GM12872 (cell line): ENCODE results near the gene DOCK4.

ENCODE experiments used
- TF ChIP-seq, protein P1 (sequence below): IDR thresholded peaks from 3 replicates; pipeline ENCODE4 v1.5.1; 2011; ENCODE audit warnings: low read depth, mild to moderate bottlenecking, low read length, moderate library complexity; ENCODE audit not compliant: insufficient read depth

Gene DOCK4

DNA sequence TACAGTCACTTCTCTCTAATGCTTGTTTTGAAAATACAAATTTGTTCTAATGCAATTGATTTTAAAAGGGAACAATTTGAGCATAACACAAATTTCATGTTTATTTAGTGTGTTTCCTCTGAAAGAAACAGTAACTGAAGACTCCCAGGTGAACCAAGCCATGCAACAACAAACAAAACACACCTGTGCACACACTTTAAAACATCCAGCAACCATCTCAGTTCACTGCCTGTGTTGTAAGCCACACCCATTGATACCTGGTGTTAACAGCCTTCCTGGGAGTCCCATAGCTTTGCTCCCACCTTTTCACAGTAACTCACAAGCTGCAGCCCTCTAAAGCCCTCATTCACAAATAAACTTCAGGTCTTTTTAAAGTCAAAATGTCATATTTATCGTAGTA lies 89.3 kb downstream of the DOCK4 start:
- TF ChIP-seq, protein P1, sequence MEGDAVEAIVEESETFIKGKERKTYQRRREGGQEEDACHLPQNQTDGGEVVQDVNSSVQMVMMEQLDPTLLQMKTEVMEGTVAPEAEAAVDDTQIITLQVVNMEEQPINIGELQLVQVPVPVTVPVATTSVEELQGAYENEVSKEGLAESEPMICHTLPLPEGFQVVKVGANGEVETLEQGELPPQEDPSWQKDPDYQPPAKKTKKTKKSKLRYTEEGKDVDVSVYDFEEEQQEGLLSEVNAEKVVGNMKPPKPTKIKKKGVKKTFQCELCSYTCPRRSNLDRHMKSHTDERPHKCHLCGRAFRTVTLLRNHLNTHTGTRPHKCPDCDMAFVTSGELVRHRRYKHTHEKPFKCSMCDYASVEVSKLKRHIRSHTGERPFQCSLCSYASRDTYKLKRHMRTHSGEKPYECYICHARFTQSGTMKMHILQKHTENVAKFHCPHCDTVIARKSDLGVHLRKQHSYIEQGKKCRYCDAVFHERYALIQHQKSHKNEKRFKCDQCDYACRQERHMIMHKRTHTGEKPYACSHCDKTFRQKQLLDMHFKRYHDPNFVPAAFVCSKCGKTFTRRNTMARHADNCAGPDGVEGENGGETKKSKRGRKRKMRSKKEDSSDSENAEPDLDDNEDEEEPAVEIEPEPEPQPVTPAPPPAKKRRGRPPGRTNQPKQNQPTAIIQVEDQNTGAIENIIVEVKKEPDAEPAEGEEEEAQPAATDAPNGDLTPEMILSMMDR, result no peak

DNA sequence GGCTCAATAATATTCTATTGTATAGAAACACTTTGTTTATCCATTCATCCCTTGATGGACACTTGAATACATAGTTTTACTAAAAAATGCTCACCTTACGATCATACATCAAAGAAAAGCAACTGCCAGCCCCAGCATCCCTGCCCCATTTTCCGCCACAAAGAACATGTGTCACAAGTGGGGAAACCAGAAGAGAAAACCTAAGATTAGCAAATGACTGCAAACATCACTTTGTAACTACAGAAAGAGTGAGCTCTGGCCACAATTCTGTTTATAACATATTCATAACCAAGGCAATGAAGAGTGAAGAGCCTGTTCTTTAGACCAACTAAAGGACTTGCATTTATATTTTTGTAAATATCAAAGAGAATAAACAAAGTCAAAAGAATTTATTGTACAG lies 89.8 kb downstream of the DOCK4 start:
- TF ChIP-seq, protein P1, result no peak

DNA sequence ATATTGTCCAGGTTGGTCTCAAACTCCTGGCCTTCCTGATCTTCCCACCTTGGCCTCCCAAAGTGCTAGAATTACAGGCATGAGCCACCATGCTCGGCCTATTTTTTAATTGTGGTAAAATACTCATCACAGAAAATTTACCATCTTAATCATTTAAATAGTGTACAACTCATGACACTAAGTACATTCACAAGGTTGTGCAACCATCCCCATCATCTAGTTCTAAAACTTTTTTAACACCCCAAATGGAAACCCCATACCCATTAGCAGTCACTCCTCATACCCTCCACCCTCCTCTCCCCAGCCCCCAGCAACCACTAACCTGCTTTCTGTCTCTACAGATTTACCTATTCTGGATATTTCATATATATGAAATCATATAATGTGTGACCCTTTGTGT lies 90.3 kb downstream of the DOCK4 start:
- TF ChIP-seq, protein P1, result no peak

DNA sequence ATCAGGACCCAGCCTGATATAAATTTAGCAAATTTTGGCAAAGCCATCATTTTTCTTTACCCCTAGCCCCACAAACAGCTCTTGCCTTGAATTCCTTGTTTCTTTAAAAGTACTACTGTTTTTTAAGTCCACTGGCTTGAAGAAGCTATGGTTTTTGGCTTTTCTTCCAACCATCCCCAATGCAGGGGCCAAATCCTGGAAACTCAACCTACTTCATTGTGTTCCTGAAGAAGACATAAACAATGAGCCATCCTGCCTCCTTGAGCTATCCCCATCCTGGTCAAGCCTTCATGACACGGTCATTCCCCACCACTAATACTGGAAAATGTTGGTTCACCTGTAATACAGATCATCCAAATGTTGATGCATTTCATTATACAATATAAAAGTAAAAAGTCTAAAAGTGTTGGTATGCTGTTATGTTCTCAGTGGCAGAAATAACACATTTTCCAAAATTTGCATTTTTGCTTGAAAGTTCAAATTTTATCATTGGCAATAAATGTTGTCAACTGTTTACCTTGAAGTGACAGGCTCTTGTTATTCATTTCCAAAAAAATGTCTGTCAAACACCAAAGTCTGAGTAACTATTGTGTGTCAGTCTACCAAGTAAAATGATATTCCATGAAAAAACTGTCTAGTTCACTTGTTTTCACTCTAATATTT lies 92.2 kb downstream of the DOCK4 start:
- TF ChIP-seq, protein P1, result no peak

DNA sequence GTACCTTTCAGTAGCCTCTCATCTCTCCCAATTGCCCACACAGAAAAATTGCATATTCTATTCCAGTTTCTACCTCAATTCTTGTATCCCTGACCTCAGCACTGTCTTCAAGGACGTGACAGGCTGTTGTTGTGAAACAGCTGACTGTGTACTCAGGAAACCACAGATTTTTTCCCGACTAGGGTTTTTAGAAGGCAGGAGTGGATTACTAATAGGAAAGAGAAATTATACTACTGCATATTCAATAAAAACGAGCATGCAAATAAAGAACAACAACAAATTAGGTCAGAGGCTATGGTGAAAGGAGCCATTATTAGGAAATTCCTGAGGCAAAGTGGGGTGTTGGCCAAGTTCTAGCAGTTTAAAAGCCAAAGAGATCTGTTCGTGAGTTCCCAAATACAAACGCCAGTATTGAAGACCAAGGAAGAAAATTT lies 93.4 kb downstream of the DOCK4 start:
- TF ChIP-seq, protein P1, result no peak

DNA sequence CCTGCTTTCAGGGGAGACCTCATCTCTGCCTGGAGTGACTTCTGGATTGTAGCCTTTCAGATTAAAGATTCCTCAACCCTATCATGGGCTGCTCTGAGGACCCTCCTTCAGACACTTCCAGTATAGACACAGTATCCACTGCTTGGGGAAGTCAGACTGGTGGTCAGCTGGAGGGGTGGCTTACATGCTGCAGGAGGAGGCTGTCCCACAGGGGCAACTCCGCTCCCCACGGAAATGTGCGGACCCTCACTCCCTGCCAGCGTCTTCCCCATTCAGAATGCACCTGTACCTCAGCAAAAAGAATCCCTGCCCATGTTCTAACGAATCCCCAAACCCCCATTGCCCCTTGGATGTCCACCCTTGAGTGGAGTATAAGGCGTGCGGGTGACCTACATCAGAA lies 95.5 kb downstream of the DOCK4 start:
- TF ChIP-seq, protein P1, result no peak

DNA sequence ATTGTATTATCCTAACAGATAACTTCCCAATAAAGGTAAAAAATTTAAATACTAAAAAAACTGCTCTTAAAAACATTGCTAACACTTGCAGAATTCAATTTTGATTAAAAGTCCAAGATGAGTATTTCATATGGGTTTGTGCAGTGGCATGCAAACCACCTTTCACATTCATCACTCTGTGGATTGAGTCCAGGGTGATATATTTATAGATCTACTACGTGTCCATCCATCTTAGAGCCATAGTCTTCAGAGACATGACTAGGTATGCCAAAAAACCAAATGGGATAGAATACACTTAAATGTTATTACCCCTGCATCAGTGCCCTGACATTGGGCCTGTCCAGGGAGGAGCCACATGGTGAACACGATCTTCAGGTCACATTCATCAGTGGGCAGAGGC lies 96.0 kb downstream of the DOCK4 start:
- TF ChIP-seq, protein P1, result no peak
